BE2C (cell line): Measurements from ENCODE around the gene ACER3.

Experiments
- DNase-seq: peaks from one replicate; pipeline ENCODE4 v3.0.0-alpha.2; 2020
- H3K27me3 ChIP-seq: fragments of 250-450 bp; sonication (Bioruptor Pico); 2 replicates; pipeline ENCODE4 v1.5.1; 2020; ENCODE audit warnings: mild to moderate bottlenecking
- H3K36me3 ChIP-seq: fragments of 250-450 bp; sonication (Bioruptor Pico); 2 replicates; pipeline ENCODE4 v1.5.1; 2020; ENCODE audit warnings: mild to moderate bottlenecking
- H3K4me1 ChIP-seq: fragments of 250-450 bp; sonication (Bioruptor Pico); 2 replicates; pipeline ENCODE4 v1.5.1; 2020
- H3K4me3 ChIP-seq: 2 replicates; pipeline ENCODE4 v1.5.1; 2011; ENCODE audit warnings: low read depth, low read length
- H3K9me3 ChIP-seq: fragments of 250-450 bp; sonication (Bioruptor Pico); 2 replicates; pipeline ENCODE4 v1.5.1; 2020
- TF ChIP-seq, protein P1 (sequence below): IDR thresholded peaks from 2 replicates; pipeline ENCODE4 v1.5.1; 2012; ENCODE audit warnings: mild to moderate bottlenecking, low read depth, low read length

Gene ACER3

DNA sequence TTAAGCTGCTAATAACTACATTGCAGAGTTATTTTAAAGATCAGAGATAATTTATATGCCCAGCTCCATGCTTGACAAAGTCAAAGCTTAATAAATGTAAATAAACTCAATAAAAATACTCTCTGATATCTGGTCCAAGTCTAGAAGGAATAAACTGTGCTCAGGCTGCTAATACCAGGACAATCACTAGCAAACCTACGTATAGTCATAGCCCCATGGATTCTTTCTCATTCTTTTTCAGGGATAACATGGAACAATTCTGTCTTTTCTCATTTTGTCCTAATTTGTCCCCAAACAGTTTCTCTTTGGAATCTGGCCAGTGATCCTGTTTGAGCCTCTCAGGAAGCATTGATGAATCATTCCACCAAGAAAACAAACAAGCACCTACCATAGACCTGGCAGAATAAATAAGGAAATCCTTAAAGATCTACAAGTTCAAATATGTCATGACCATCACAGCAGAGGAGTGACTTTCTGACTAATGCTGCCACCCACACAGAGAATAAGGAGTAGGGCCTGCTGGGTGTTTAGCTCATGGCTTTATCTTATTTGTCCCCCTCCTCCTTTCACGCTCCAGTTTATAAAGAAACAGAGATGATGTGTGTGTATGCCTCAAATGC, 159.4 kb downstream of the ACER3 start:
- TF ChIP-seq, protein P1, sequence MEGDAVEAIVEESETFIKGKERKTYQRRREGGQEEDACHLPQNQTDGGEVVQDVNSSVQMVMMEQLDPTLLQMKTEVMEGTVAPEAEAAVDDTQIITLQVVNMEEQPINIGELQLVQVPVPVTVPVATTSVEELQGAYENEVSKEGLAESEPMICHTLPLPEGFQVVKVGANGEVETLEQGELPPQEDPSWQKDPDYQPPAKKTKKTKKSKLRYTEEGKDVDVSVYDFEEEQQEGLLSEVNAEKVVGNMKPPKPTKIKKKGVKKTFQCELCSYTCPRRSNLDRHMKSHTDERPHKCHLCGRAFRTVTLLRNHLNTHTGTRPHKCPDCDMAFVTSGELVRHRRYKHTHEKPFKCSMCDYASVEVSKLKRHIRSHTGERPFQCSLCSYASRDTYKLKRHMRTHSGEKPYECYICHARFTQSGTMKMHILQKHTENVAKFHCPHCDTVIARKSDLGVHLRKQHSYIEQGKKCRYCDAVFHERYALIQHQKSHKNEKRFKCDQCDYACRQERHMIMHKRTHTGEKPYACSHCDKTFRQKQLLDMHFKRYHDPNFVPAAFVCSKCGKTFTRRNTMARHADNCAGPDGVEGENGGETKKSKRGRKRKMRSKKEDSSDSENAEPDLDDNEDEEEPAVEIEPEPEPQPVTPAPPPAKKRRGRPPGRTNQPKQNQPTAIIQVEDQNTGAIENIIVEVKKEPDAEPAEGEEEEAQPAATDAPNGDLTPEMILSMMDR: no peak
- Histone ChIP-seq H3K4me3 (no peak overlapping the region), H3K27me3 (no peaks in the 10 kb centered on the region), H3K36me3 (no peaks in the 10 kb centered on the region), H3K9me3 (no peaks in the 10 kb centered on the region), H3K4me1 (no peaks in the 10 kb centered on the region; the same call in 1 of the 2 replicates)
- DNase-seq: no peak

DNA sequence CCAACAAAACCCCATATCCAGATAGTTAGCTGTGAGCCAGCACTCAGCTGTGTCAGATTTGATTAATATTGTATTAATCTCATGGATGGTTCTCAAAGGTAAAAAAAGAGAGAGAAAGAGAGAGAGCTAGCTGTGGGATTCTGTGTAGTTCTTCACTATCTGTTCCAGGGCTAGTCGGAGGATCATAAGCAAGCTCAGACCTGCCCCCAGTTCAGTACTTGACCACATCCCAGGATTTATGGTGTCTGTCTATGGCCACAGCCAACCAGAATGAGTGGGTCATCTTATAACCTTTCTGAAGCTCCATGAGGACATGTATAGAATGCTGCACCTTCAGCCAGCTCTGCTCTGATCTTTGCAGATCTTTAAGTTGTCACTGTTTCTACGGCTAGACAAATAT, 160.0 kb downstream of the ACER3 start:
- no peaks in the 10 kb centered on the region for H3K27me3 ChIP-seq
- H3K4me3 ChIP-seq: no peak overlapping the region
- DNase-seq: no peak
- H3K36me3 ChIP-seq: no peaks in the 10 kb centered on the region
- H3K4me1 ChIP-seq: no peaks in the 10 kb centered on the region; the same call in 1 of the 2 replicates
- no peaks in the 10 kb centered on the region for H3K9me3 ChIP-seq
- TF ChIP-seq, protein P1: no peak

DNA sequence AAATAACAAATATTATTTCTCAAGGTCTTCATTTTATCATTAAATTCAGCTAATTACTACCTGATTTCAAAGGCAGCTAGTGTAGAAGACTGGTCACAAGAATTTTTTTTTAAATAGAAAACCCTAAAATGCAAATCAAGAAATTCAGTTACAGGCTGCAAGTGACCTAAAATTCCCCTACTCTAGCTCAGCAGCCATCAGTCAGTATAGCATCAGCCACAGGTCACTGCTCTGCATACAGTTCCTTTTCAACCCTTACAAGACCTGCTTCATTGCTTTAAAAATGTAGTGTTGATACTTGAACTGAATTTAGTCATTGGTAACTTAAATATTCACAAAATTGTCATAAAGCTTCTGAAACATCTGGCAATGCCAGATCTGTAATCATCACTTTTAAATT, 164.0 kb downstream of the ACER3 start:
- no peak for DNase-seq
- TF ChIP-seq, protein P1: no peak
- H3K36me3 ChIP-seq: no peaks in the 10 kb centered on the region
- H3K4me3 ChIP-seq: no peak overlapping the region
- no peaks in the 10 kb centered on the region for H3K27me3 ChIP-seq
- no peaks in the 10 kb centered on the region for H3K9me3 ChIP-seq
- no peaks in the 10 kb centered on the region; the same call in 1 of the 2 replicates for H3K4me1 ChIP-seq

DNA sequence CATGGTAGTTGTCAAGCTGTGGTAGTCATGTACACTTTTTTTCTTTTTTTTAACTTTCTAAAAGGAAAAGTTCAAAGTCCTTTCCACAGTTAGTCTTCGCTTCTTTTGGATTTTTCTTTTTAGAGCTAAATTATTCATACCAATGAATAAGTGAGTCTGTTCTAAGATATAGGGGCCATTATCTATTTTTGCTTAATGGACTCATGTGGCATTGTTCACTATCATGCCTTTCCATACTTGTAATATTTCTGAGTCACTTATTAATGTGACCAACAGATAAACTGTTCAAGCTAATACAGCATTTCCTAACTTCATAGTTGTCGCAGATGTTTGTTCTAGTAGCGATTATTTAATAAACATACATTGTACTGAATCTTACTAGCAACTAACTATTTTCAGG, 165.5 kb downstream of the ACER3 start:
- Histone ChIP-seq H3K4me3 (no peak overlapping the region), H3K36me3 (no peaks in the 10 kb centered on the region), H3K4me1 (no peaks in the 10 kb centered on the region), H3K9me3 (no peaks in the 10 kb centered on the region), H3K27me3 (no peaks in the 10 kb centered on the region)
- TF ChIP-seq, protein P1: no peak
- no peak for DNase-seq

DNA sequence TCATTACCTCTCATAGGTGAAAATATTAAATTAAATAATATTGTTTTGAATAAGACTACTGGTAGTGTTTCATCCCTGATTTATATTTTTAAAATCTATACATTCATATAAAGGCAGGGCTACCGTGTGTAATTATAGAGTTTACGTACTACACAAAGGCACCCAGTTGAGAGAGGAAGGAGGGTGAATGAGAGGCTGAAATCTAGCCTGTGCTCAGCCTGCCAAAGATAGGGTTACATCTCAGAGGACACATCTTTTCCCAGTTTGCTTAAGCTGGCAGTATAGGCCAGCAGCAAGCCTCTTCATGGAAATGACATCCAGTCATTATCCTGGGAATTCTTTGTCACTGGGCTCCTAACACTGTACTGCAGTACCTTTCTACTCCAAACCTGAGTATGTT, 166.0 kb downstream of the ACER3 start:
- DNase-seq: no peak
- TF ChIP-seq, protein P1: no peak
- H3K27me3 ChIP-seq: no peaks in the 10 kb centered on the region
- no peaks in the 10 kb centered on the region for H3K36me3 ChIP-seq
- no peaks in the 10 kb centered on the region for H3K9me3 ChIP-seq
- no peak overlapping the region for H3K4me3 ChIP-seq
- no peaks in the 10 kb centered on the region for H3K4me1 ChIP-seq

DNA sequence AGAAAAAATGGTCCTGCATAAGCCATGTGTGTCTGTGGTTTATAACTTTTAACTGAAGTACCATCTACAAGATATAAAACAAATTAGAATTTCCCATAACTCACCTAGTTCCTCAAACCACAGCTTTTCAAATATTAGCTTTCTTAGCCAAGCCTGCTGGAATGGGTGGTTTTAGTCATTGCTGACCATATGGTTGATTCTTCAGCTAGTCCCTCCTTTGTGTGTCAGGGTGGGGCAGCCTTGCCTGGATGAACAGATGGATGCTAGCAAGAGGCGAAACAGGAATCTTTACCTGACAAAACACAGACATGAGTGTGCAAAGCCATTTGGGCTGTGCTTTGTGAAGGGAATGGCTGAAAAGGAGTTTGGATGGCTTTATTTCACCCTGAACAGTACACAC, 166.6 kb downstream of the ACER3 start:
- Histone ChIP-seq H3K4me1 (no peaks in the 10 kb centered on the region), H3K4me3 (no peak overlapping the region), H3K27me3 (no peaks in the 10 kb centered on the region), H3K36me3 (no peaks in the 10 kb centered on the region), H3K9me3 (no peaks in the 10 kb centered on the region)
- TF ChIP-seq, protein P1: no peak
- no peak for DNase-seq
